Measurements from ENCODE around the gene DGKE. TPM values are rescaled to one million over a fixed set of nuclear protein-coding genes. Genes with fewer than 3 reads are reported as not detected.
A peak's percentile ranks its signal among the peaks of the same experiment; 100 is the strongest.

DGKE gene
- total and polyA plus RNA-seq, 8 donors, result 0.56 to 38.8 (median 13.6) TPM

GRCh38 chr17:56817066-56817465 lies 16.9 kb upstream of the DGKE start:
- H3K4me1 ChIP-seq, result peaks cover 0 to 10% (median 6%) of the 10 kb centered on the region in 4 donors
- no peaks in the 10 kb centered on the region for H3K36me3 ChIP-seq
- DNase-seq, result no peak
- TF ChIP-seq POLR2A (IDR thresholded peaks at IDR 0.05), result no peak
- no peak for TF ChIP-seq CTCF (IDR thresholded peaks at IDR 0.05)
- TF ChIP-seq POLR2AphosphoS5 (IDR thresholded peaks at IDR 0.05), result no peak
- TF ChIP-seq EP300 (IDR thresholded peaks at IDR 0.05), result no peak
- intact Hi-C loops (cut with DNase I; ENCODE audit: low total_unique reads), result no loop called here
- H3K9me3 ChIP-seq, result no peaks in the 10 kb centered on the region
- H3K27me3 ChIP-seq, result no peaks in the 10 kb centered on the region
- no peak overlapping the region for H3K4me3 ChIP-seq
- H3K27ac ChIP-seq, result no peak overlapping the region

GRCh38 chr17:56819030-56819429 lies 14.9 kb upstream of the DGKE start:
- WGBS, 5 donors, result 77 to 88% (median 87%) methylated on average over 2 of the region's 2 CpGs
- DNase-seq, result no peak
- no peak overlapping the region for H3K4me3 ChIP-seq
- peaks cover 0 to 10% (median 6%) of the 10 kb centered on the region in 4 donors for H3K4me1 ChIP-seq
- intact Hi-C loops (cut with DNase I; ENCODE audit: low total_unique reads), result no loop called here
- TF ChIP-seq CTCF (IDR thresholded peaks at IDR 0.05) (no peak), POLR2AphosphoS5 (IDR thresholded peaks at IDR 0.05) (no peak), EP300 (IDR thresholded peaks at IDR 0.05) (no peak), POLR2A (IDR thresholded peaks at IDR 0.05) (no peak)
- H3K27ac ChIP-seq, result no peak overlapping the region
- peaks cover 0 to 2% (median 0%) of the 10 kb centered on the region in 4 donors for H3K36me3 ChIP-seq
- H3K9me3 ChIP-seq, result no peaks in the 10 kb centered on the region
- H3K27me3 ChIP-seq, result no peaks in the 10 kb centered on the region

GRCh38 chr17:56819431-56820145 lies 14.4 kb upstream of the DGKE start:
- 17 to 20% (median 17%) methylated on average over 14 of the region's 14 CpGs for WGBS, 5 donors
- peak; percentile 76 to 90 for DNase-seq
- no peak for TF ChIP-seq POLR2A (IDR thresholded peaks at IDR 0.05)
- TF ChIP-seq POLR2AphosphoS5 (IDR thresholded peaks at IDR 0.05), result peak in 1 of 3 donors; percentile 44
- TF ChIP-seq CTCF (IDR thresholded peaks at IDR 0.05), result peak in 5 of 7 experiments; percentile 69 to 91 (median 84)
- peaks cover 0 to 10% (median 6%) of the 10 kb centered on the region in 4 donors for H3K4me1 ChIP-seq
- no peaks in the 10 kb centered on the region for H3K27me3 ChIP-seq
- no peak overlapping the region for H3K4me3 ChIP-seq
- H3K9me3 ChIP-seq, result no peaks in the 10 kb centered on the region
- peaks cover 0 to 8% (median 0%) of the 10 kb centered on the region in 4 donors for H3K36me3 ChIP-seq
- no peak overlapping the region for H3K27ac ChIP-seq
- intact Hi-C loops (cut with DNase I; ENCODE audit: low total_unique reads), result loop anchor here (5.0 kb wide), 1 partner anchor 118 kb away; no protein-coding TSS in a partner anchor

GRCh38 chr17:56820207-56820606 lies 13.7 kb upstream of the DGKE start:
- no peak for DNase-seq
- Histone ChIP-seq H3K36me3 (peaks cover 0 to 9% (median 0%) of the 10 kb centered on the region in 4 donors), H3K4me1 (peaks cover 0 to 10% (median 6%) of the 10 kb centered on the region in 4 donors), H3K27ac (no peak overlapping the region), H3K27me3 (no peaks in the 10 kb centered on the region), H3K9me3 (no peaks in the 10 kb centered on the region), H3K4me3 (no peak overlapping the region)
- 77 to 82% (median 79%) methylated on average over 10 of the region's 10 CpGs for WGBS, 5 donors
- TF ChIP-seq CTCF (IDR thresholded peaks at IDR 0.05) (no peak), POLR2AphosphoS5 (IDR thresholded peaks at IDR 0.05) (no peak), POLR2A (IDR thresholded peaks at IDR 0.05) (no peak), EP300 (IDR thresholded peaks at IDR 0.05) (no peak)
- intact Hi-C loops (cut with DNase I; ENCODE audit: low total_unique reads), result loop anchor here (5.0 kb wide), 1 partner anchor 117 kb away; no protein-coding TSS in a partner anchor
